Left colon (tissue), 2 donors: ENCODE results near the gene TRIO. TPM values are rescaled to one million over a fixed set of nuclear protein-coding genes. Genes with fewer than 3 reads are reported as not detected.
A peak's percentile ranks its signal among the peaks of the same experiment; 100 is the strongest.

Experiments
- ATAC-seq: fragments of 200-7000 bp; cut with Tn5 transposase; one replicate; pipeline ENCODE4 v1.9.1; 2020; ENCODE audit warnings: mild to moderate bottlenecking, moderate library complexity
- DNase-seq, 2 donors: peaks; one replicate each; pipeline ENCODE4 v3.0.0-alpha.2; 2020
- intact Hi-C, 2 donors: fragments of 100-400 bp; cut with DNase I in 1 of 2; cut with micrococcal nuclease in 1 of 2; formaldehyde crosslinking; loops; one replicate each; pipeline versions ENCODE4 v1.11.2 to v1.14.0; 2022; cut with DNase I, micrococcal nuclease
- total RNA-seq, 2 donors: library from RNA; stranded (reverse); fragmentation: NEBNext Ultra II Directional; extraction: Animal tissue kit (Norgen Biotek cat#: 25700); gene quantifications; one replicate each; pipeline ENCODE4 v1.2.1, GENCODE V29; 2021
- donor health status: DM: no; HTN: no; CAD: no.
- donor health status: DM: yes; HTN: yes; CAD: no.

The TRIO gene
- total RNA-seq, 2 donors from 2014 or later = 140 to 181 TPM

GRCh38 chr5:14332746-14333145 lies 189.6 kb downstream of the TRIO start:
- ATAC-seq (no peak), DNase-seq (no peak)
- intact Hi-C loops = no loop called here

DNA sequence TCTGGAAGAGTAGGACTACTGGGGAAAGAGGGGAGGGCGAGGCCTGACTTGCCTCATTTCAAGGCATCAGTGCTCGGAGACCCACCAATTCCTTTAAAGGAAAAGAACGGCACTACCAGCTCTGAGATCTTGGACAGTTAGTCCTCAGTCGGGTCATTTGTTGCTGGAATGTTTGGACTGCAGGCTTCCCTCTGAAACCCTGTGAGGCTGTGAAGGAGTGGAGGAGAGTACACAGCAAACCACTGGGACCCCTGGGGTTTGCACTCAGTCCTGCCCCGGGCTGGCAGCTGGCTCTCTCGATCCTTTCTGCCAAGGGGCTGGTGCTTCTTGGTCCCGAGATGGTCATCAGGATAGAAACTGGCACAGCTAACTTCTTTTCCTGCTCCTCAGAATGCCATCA lies 194.5 kb downstream of the TRIO start:
- DNase-seq (no peak), ATAC-seq (no peak)
- intact Hi-C loops = no loop called here

GRCh38 chr5:14339468-14339867 lies 196.3 kb downstream of the TRIO start:
- no peak for ATAC-seq
- no peak for DNase-seq
- intact Hi-C loops = no loop called here

- ATAC-seq (no peak), DNase-seq (no peak)
- intact Hi-C loops = no loop called here
These were observed 198.6 kb downstream of the TRIO start for GRCh38 chr5:14341571-14342230.

DNA sequence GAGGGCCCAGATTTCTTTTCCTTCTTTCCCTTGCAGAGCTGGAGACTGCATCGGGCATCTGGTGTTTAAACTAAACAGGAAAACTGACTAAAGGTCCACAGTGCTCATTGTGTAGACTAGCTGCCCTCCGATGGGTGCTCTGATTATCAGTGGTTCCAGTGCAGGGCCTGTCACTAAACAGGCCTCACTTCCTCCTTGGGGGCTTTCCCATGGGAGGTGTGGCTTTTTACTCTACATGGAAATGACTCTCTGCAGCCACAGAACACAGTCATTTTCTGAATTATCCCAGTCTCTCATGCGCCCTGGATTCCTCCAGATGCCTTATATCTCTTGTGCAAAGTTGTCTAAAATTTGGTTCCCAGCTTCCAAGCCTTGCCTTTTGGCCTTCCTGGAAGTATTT lies 199.2 kb downstream of the TRIO start:
- DNase-seq (no peak), ATAC-seq (peak; percentile 59)
- intact Hi-C loops = no loop called here

- DNase-seq (no peak), ATAC-seq (no peak)
- intact Hi-C loops = no loop called here
These were observed 200.2 kb downstream of the TRIO start for GRCh38 chr5:14343376-14343775.

DNA sequence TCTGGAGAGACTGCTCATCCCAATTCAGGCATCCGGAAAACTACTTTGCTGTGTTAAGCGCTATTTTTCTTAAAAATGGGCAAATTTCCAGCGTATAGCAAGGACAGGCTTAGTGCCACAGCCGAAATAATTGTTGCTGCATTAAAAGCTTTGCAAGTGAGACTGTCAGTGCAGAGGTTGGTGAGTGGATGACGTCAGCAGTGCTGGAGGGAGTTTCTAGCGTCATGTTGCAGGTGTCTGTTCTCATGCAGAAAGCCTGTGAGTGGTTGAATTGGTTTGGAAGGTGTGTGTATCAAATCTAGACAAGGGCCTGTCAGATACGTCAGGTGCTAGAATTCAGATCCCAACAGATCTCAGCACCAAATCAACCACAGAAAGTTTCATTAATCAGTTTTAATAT lies 204.4 kb downstream of the TRIO start:
- ATAC-seq (no peak), DNase-seq (no peak)
- intact Hi-C loops = no loop called here

DNA sequence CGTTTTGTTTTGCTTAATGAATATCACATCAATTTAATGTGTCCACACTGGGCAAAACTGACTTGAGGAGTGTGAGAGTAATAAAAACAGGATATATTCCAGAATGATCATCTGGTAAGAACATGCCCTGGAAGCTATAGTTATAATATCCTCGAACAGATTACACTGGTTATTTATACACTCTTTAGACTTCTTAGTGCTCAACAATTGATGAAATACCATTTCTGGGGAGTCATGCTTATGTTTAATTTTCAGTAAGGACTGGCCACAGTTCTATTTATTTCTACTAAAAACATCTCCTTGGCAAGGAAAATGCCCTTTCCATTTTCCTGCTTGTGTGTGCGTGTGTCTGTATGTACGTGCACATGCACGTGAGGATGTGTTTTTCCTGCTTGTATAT lies 205.0 kb downstream of the TRIO start:
- intact Hi-C loops = no loop called here
- ATAC-seq = no peak
- no peak for DNase-seq

GRCh38 chr5:14349029-14349428 lies 205.9 kb downstream of the TRIO start:
- DNase-seq (no peak), ATAC-seq (no peak)
- intact Hi-C loops = no loop called here

- no peak for DNase-seq
- intact Hi-C loops = loop anchor here in 1 of 2 donors (10.0 kb wide), 1 partner anchor 346 kb away; no protein-coding TSS in a partner anchor
- no peak for ATAC-seq
These were observed 208.0 kb downstream of the TRIO start for GRCh38 chr5:14351086-14351661.

DNA sequence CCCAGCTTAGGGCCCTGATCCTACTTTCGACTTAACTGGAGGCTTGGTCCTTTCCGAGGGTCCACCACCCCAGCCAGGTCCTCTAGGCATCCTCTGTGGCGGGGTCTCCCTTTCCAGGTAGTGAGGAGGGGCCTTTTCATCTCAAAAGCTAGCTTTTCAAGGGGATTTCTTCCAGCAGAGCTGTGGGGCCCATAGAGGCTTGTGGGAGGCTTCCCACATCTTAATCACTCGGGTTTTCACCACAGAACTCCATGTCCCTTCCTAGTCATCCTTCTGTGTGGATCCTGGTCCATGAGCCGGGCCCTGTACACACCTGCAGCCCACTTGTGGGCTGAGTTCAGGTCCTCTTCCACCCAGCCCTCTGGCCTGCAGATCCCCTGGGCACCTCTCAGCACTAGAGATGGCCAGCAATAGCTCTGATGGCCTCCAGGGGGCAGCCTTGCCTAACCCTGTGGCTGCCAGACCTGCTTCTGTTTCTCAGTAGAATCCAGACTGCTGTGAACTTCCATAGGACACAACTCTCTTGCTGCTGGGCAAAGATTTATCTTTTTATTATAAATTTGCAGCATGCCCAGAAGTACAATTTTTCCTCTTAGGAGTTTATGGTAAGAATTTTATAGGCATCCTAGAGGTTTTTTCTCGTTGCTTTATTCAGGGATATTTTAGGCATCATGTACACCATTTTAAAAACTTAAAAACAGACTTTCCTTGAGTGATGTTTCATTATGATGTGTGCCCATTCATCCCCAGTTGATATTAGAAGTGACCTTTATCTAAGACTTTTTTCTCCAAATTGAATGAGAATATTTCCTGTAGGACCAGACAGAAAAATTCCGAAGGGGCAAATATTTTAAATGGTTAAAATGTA lies 208.9 kb downstream of the TRIO start:
- DNase-seq = peak in 1 of 2 donors; percentile 59
- intact Hi-C loops = loop anchor here in 1 of 2 donors (10.0 kb wide), 1 partner anchor 347 kb away; no protein-coding TSS in a partner anchor
- peak; percentile 94 for ATAC-seq

DNA sequence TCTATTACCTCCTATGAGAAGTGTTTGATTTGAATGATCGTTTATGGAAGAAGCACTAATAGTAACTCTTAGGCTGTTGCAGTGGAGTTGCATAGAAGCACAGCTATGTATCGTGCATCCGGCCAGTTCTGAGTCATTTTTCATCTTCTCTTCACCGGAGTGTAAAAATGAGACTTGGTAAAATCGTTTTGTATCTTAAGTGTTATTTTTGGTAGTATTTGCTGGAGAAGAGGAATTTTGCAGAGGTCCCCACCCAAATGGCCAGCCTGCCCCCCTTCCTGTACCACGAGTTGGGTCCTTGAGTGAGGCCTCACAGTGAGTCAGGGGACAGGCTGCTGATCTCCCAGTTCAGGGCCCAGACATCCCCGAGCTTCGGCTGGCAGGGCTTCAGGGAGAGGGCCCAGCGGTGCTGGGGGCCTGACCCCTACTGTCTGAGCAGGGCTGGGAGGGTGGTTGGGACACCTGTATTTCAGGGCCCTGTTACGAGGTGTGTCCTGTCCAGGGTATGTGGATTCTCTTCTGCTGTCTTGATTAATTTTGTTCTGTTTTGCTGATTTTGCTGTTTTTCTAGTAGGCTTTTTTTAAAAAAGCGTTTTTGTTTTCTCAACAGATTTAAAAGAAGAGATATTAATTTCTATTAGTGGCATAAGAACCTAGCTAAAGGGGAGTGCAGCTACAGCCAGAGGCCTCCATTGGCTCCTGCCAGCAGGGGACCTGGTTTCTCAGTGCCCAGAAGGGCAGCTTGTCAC lies 210.8 kb downstream of the TRIO start:
- no peak for DNase-seq
- no peak for ATAC-seq
- intact Hi-C loops = loop anchor here in 1 of 2 donors (10.0 kb wide), 1 partner anchor 349 kb away; no protein-coding TSS in a partner anchor

DNA sequence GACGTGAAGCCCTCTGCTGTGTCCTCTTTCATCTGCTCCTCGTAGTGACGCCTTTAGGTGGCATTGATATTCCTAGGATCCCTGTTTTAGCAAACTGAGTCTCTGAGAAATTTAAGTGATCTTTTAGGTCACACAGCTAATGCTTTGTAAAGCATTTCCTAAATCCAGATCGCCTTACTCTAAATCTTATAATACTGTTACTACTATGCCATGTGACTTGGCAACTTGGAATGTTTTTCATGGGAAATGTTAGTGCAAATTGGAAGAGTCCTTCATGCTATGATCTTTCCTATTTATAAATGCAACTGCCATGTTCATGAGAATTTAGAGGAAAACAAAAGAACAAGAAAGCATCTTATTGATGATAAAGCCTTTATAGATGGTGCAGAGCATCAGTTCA lies 212.2 kb downstream of the TRIO start:
- intact Hi-C loops = loop anchor here in 1 of 2 donors (10.0 kb wide), 1 partner anchor 351 kb away; no protein-coding TSS in a partner anchor
- DNase-seq (no peak), ATAC-seq (no peak)

DNA sequence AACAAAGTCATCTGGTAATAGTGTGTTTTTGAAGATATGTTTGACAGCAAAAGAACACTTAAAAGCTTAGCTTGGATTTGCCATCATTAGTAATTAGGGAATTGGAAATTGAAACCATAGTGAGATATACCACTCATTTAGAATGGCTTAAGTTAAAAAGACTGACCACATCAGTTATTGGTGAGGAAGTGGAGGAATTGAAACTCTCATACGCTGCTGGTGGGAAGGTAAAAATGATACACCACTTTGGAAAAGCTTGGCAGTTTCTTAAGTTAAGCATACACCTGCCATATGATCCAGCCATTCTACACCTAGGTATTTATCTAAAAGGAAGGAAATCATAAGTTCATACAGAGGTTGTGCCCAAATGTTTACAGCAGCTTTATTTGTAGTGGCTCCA lies 213.2 kb downstream of the TRIO start:
- no peak for DNase-seq
- intact Hi-C loops = loop anchor here in 1 of 2 donors (10.0 kb wide), 1 partner anchor 352 kb away; no protein-coding TSS in a partner anchor
- ATAC-seq = no peak

DNA sequence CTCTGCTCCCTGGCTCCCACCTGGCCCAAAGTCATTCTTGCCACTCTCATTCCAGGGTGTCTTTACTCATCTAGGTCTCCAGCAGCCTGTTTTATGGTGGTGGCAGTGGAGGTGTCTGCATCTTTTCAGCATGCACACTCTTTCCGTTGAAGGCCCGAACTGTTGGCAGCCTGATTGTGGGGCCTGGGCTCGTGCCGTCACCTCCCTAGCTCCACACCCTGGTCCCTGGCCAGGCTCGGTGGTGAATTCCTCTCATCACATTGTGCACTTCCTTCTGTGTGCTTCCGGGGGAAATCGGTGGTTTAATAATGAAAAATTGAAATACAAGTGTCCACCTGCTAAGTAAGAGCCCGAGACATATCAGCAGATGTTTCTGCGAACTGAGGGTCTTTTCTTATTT lies 214.3 kb downstream of the TRIO start:
- intact Hi-C loops = loop anchor here in 1 of 2 donors (10.0 kb wide), 1 partner anchor 353 kb away; no protein-coding TSS in a partner anchor
- DNase-seq (no peak), ATAC-seq (no peak)

DNA sequence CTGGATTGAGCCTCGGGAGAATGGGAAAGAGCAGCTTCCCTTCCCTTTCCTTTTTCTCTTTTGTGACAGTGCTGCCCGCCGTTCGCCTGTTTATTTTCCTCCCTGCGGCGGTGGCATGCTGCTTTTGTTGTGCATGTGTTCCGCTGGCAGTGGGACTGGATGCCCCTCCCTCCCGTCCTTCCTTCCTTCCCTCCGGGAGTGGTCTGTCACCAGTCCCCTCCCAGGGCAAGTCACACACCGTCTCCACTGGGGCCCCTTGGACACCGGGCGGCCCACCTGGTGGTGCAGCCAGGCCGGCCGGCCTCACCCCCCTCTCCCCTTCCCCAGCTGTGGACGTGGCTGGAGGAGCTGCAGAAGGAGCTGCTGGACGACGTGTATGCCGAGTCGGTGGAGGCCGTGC lies 214.7 kb downstream of the TRIO start:
- intact Hi-C loops = loop anchor here in 1 of 2 donors (10.0 kb wide), 1 partner anchor 353 kb away; no protein-coding TSS in a partner anchor
- ATAC-seq = no peak
- no peak for DNase-seq

DNA sequence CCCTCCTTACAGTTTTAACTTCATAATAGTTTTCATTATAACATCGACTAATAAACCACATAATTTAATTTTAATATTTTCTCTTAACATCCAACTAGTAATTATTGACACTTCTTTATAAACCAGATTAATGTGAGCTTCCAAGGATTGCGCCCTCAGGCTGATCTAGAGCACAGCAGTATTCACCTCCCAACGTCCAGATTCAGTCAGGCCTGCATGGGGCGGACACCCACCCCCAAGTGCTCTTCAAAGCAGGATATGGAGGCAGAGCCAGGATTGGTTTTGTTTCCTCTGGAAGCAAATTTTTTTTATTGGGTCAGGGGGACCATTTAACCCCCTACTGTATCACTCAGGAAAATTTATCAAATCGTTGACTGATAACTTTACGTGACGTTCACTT lies 215.4 kb downstream of the TRIO start:
- DNase-seq (no peak), ATAC-seq (no peak)
- intact Hi-C loops = loop anchor here in 1 of 2 donors (10.0 kb wide), 1 partner anchor 354 kb away; no protein-coding TSS in a partner anchor
